Adrenal gland (tissue), 5 donors: ENCODE data around the gene CUEDC2.

Experiments
- POLR2A ChIP-seq, 2 donors: fragments of 450-650 bp; IDR thresholded peaks; one replicate each; pipeline ENCODE4 v1.6.1; 2017; ENCODE audit warnings: antibody characterized with exemption in 2 of 2, mild to moderate bottlenecking in 2 of 2, moderate library complexity in 1 of 2
- TF ChIP-seq, protein P1 (sequence below), 6 experiments: fragments of 450-650 bp in 4 of 6; fragments of 200-600 bp in 2 of 6; sonication (generic) in 1 of 6; IDR thresholded peaks; 1 replicate in 5 of 6; 2 replicates in 1 of 6; pipeline versions ENCODE4 v1.5.1 to v1.8.0; 2016 to 2021; ENCODE audit warnings: antibody characterized with exemption in 6 of 6, mild to moderate bottlenecking in 2 of 6, moderate library complexity in 1 of 6
- donor health status: DM: no; HTN: no; CAD: no.

DNA sequence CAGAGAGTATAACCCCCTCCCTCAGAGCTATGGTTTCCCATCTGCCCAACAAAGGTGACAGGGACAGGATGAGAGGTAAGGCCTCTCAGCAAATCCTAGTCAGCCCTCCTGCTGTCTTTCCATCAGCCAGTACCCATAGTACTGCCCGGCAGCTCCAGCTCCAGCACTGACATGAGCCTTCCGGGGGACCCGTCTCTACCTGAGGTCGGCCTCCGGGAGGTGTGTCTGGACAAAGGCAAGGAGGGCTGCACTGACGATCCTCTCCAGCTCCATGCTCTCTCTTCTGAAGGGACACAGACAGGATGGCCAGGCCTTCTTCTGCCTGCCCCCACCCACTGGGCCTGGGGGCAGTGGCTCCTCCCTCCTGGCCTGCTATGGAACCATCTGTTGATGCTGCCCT, 7.5 kb downstream of the CUEDC2 start:
- TF ChIP-seq, protein P1, sequence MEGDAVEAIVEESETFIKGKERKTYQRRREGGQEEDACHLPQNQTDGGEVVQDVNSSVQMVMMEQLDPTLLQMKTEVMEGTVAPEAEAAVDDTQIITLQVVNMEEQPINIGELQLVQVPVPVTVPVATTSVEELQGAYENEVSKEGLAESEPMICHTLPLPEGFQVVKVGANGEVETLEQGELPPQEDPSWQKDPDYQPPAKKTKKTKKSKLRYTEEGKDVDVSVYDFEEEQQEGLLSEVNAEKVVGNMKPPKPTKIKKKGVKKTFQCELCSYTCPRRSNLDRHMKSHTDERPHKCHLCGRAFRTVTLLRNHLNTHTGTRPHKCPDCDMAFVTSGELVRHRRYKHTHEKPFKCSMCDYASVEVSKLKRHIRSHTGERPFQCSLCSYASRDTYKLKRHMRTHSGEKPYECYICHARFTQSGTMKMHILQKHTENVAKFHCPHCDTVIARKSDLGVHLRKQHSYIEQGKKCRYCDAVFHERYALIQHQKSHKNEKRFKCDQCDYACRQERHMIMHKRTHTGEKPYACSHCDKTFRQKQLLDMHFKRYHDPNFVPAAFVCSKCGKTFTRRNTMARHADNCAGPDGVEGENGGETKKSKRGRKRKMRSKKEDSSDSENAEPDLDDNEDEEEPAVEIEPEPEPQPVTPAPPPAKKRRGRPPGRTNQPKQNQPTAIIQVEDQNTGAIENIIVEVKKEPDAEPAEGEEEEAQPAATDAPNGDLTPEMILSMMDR (IDR thresholded peaks at IDR 0.05), result no peak
- TF ChIP-seq POLR2A (IDR thresholded peaks at IDR 0.05), result no peak
